HepG2 (cell line): ENCODE data around the gene KIAA1549. TPM values are rescaled to one million over a fixed set of nuclear protein-coding genes. Genes with fewer than 3 reads are reported as not detected.

Experiments used
- ATAC-seq: fragments of 200-7000 bp; cut with Tn5 transposase; 3 replicates; pipeline ENCODE4 v1.9.1; 2020; ENCODE audit warnings: mild to moderate bottlenecking, moderate library complexity
- BruUV-seq: library from RNA; stranded (reverse); fragments of 400-500 nt; replicated peaks from 2 replicates; lab custom pipeline; 2021; lab: Mats Ljungman, UMichigan
- CTCF ChIA-PET: fragments of 300-600 bp; formaldehyde crosslinking; extraction: SDS; loops from one replicate; lab custom pipeline; 2021; ENCODE audit warnings: low total read pairs, inconsistent platforms, low intra/inter-chr PET ratio; lab: Yijun Ruan, JAX
- POLR2A ChIA-PET: fragments of 350-600 bp; sonication (Branson Sonifier 250); formaldehyde crosslinking; loops from one replicate; lab custom pipeline; 2020; ENCODE audit warnings: antibody characterized with exemption, inconsistent platforms; lab: Yijun Ruan, JAX
- DNase-seq: peaks from one replicate; pipeline ENCODE4 v3.0.0-alpha.2; 2015; ENCODE audit warnings: low spot score
- FAIRE-seq: peaks from 3 replicates; lab custom pipeline; 2011; peaks lifted over from hg19 to GRCh38; lab: Jason Lieb, UNC
- H2AFZ ChIP-seq: one replicate; pipeline ENCODE4 v1.6.1; 2011; ENCODE audit warnings: low read length, inconsistent platforms
- H3K27ac ChIP-seq: fragments of 300-600 bp; 3 replicates; pipeline ENCODE4 v1.8.0; 2011; ENCODE audit warnings: mixed run types, mild to moderate bottlenecking, mixed read lengths, low read length, inconsistent platforms; ENCODE audit not compliant: insufficient read depth; ENCODE audit errors: extremely low read length
- H3K27me3 ChIP-seq, 2 experiments: fragments of 200-600 bp in 1 of 2; 2 replicates in 1 of 2; 3 replicates in 1 of 2; pipeline versions ENCODE4 v1.6.0 to v1.8.0; 2011; ENCODE audit warnings: low read length in 2 of 2, mild to moderate bottlenecking in 2 of 2, moderate library complexity in 2 of 2, inconsistent platforms in 1 of 2; ENCODE audit not compliant: insufficient read depth in 2 of 2, control insufficient read depth in 1 of 2
- H3K36me3 ChIP-seq, 2 experiments: fragments of 200-600 bp in 1 of 2; replicated peaks in 1 of 2; 2 replicates in 1 of 2; 3 replicates in 1 of 2; pipeline versions ENCODE4 v1.5.1 to v1.8.0; 2011; ENCODE audit warnings: low read length in 2 of 2, inconsistent platforms in 1 of 2; ENCODE audit not compliant: insufficient read depth in 2 of 2, control insufficient read depth in 1 of 2
- H3K4me1 ChIP-seq: 2 replicates; pipeline ENCODE4 v1.5.1; 2012; ENCODE audit warnings: low read length, inconsistent platforms; ENCODE audit not compliant: insufficient read depth
- H3K4me2 ChIP-seq: 2 replicates; pipeline ENCODE4 v1.6.0; 2011; ENCODE audit warnings: low read depth, low read length, inconsistent platforms
- H3K4me3 ChIP-seq, 3 experiments: fragments of 200-600 bp in 1 of 3; sonication (generic), shearing (Covaris generic) in 1 of 3; replicated peaks in 1 of 3; 2 replicates each; pipeline ENCODE4 v1.5.1; 2011 to 2016; ENCODE audit warnings: low read length in 3 of 3, inconsistent platforms in 2 of 3, low read depth in 2 of 3, mild to moderate bottlenecking in 2 of 3, control low read depth in 1 of 3, mixed read lengths in 1 of 3; ENCODE audit not compliant: insufficient read depth in 1 of 3
- H3K79me2 ChIP-seq: one replicate; pipeline ENCODE4 v1.6.1; 2011; ENCODE audit warnings: low read length, inconsistent platforms; ENCODE audit not compliant: insufficient read depth
- H3K9ac ChIP-seq: 2 replicates; pipeline ENCODE4 v1.6.0; 2011; ENCODE audit warnings: mild to moderate bottlenecking, low read depth, low read length, inconsistent platforms; ENCODE audit not compliant: insufficient read depth
- H3K9me3 ChIP-seq: 2 replicates; pipeline ENCODE4 v1.5.1; 2012; ENCODE audit warnings: mild to moderate bottlenecking, low read length
- H4K20me1 ChIP-seq: 2 replicates; pipeline ENCODE4 v1.6.0; 2011; ENCODE audit warnings: inconsistent platforms, mild to moderate bottlenecking, low read length, moderate library complexity; ENCODE audit not compliant: insufficient read depth
- ARID4A ChIP-seq: sonication (generic); formaldehyde crosslinking; IDR thresholded peaks from 2 replicates; pipeline ENCODE4 v1.5.0; 2020; ENCODE audit warnings: mild to moderate bottlenecking, missing genetic modification reagents, borderline replicate concordance
- DNMT1 ChIP-seq: sonication (generic); formaldehyde crosslinking; IDR thresholded peaks from 2 replicates; pipeline ENCODE4 v1.5.1; 2020; ENCODE audit warnings: mild to moderate bottlenecking, missing genetic modification reagents
- FOXA3 ChIP-seq: IDR thresholded peaks from 2 replicates; pipeline ENCODE4 v1.6.1; 2016; ENCODE audit warnings: missing genetic modification reagents, missing compliant biosample characterization
- HNRNPL ChIP-seq: fragments of 200-400 bp; formaldehyde crosslinking; IDR thresholded peaks from 2 replicates; pipeline ENCODE4 v1.6.1; 2017; ENCODE audit warnings: mild to moderate bottlenecking, low read depth, low read length
- TCF7 ChIP-seq: sonication (generic); IDR thresholded peaks from 2 replicates; pipeline ENCODE4 v1.6.1; 2016; ENCODE audit warnings: antibody characterized with exemption, low read depth
- TOE1 ChIP-seq: sonication (generic); formaldehyde crosslinking; IDR thresholded peaks from 2 replicates; pipeline ENCODE4 v1.4.0; 2020; ENCODE audit warnings: mild to moderate bottlenecking, missing genetic modification reagents
- YY1 ChIP-seq: IDR thresholded peaks from 2 replicates; pipeline ENCODE4 v1.6.1; 2011; ENCODE audit warnings: low read length, low read depth, moderate library complexity, mild to moderate bottlenecking; ENCODE audit not compliant: insufficient read depth, insufficient replicate concordance
- ZFP41 ChIP-seq: sonication (generic); formaldehyde crosslinking; IDR thresholded peaks from 2 replicates; pipeline ENCODE4 v1.4.0; 2020; ENCODE audit warnings: mild to moderate bottlenecking, missing genetic modification reagents, borderline replicate concordance
- ZNF30 ChIP-seq: sonication (generic); formaldehyde crosslinking; IDR thresholded peaks from 2 replicates; pipeline ENCODE4 v1.5.0; 2020; ENCODE audit warnings: mild to moderate bottlenecking, missing genetic modification reagents
- ZNF773 ChIP-seq: sonication (generic); formaldehyde crosslinking; IDR thresholded peaks from 2 replicates; pipeline ENCODE4 v1.4.0; 2020; ENCODE audit warnings: missing genetic modification reagents, borderline replicate concordance
- WGBS: methylation state at CpG from one replicate; pipeline ENCODE4 v1.1.6; 2017; ENCODE audit warnings: low lambda C conversion rate; 5-methylcytosine and 5-hydroxymethylcytosine counted together
- in situ Hi-C: cut with HindIII; loops from 2 replicates; pipeline ENCODE4 v1.10.0; 2017; ENCODE audit warnings: low pct_unique_long_range_greater_than_20kb; ENCODE audit not compliant: extremely low pct_ligation_motif_present
- intact Hi-C: fragments of 100-400 bp; cut with micrococcal nuclease; formaldehyde crosslinking; loops from one replicate; pipeline ENCODE4 v1.10.0; 2022; ENCODE audit not compliant: unreplicated experiment
- polyA plus RNA-seq, 8 experiments: library from polyadenylated mRNA; depleted of rRNA in 3 of 8; stranded (reverse) in 7 of 8; unstranded in 1 of 8; fragments of >200 nt; fragmentation: Illumina TruSeq in 4 of 8; extraction: Trizol in 4 of 8; gene quantifications; 2 replicates each; pipeline versions ENCODE4 v1.2.1 to v1.2.3, GENCODE V29; 2011 to 2016; ENCODE audit warnings: low read depth in 4 of 8, missing spikeins in 1 of 8, mixed read lengths in 1 of 8; ENCODE audit not compliant: insufficient read depth in 1 of 8
- total RNA-seq, 5 experiments: library from RNA; depleted of rRNA; stranded (reverse); fragments of >200 nt; fragmentation: Illumina TruSeq; extraction: Trizol; gene quantifications; 2 replicates each; pipeline ENCODE4 v1.2.3, GENCODE V29; 2016; ENCODE audit warnings: low read depth in 1 of 5
- TF ChIP-seq, protein P1 (sequence below): sonication (generic); formaldehyde crosslinking; IDR thresholded peaks from 2 replicates; pipeline ENCODE4 v1.8.1; 2023; ENCODE audit warnings: mild to moderate bottlenecking, missing genetic modification reagents

Gene KIAA1549
- total and polyA plus RNA-seq, 2 of the 13 experiments (the other 11 are each of a cell fraction or from before 2014, with no cell fraction given): 1.1 to 1.8 TPM

DNA sequence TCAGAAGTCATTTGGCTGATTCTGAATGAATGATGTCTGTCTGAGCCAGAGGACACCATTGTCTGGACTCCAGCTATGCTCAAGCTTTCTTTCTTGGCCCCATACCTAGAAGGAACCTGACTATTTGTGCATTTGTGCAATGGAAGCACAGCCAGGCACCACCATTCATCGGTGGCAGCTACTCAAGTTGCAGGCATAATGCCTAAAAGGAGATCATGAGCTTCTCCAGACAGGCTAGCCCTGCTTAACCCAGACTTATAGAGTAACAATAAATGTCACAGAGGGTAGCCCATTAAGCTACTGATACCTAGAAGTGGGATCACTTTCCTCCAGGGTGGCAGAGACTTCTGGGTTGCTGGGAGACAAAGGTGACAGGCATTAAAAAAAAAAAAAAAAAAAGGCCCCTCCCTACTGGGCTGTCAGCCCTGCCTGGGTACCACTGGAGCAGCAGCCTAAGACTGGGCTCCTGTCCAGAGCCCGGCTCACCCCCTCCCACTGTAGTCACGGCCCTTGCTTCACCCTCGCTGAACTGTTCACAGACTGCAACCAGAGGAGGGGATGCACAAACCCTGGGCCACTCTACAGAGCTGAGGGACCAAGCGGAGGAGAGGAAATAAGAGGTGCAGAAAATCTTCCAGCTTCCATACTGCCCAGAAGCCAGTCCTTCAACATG is 107.8 kb downstream of the KIAA1549 start (continued):
- TF ChIP-seq DNMT1 (CRISPR knock-in tag) (no peak), TCF7 (no peak), ZFP41 (CRISPR knock-in tag) (no peak), YY1 (no peak), ARID4A (CRISPR knock-in tag) (no peak), FOXA3 (CRISPR knock-in tag) (no peak)

DNA sequence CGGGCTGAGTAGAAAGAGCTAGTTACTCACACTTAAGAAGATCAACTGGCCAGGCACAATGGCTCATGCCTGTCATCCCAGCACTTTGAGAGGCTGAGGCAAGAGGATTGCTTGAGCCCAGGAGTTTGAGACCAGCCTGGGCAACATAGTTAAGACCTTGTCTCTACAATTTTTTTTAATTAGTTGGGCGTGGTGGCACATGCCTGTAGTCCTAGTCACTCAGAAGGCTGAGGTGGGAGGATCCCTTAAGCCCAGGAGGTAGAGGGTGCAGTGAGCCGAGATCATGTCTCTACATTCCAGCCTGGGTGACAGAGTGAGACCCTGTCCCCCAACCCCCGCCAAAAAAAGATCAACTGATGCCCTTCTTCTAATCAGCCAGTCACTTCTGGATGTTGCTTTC is 108.6 kb downstream of the KIAA1549 start:
- H3K27me3 ChIP-seq: no peaks in the 10 kb centered on the region
- H2AFZ ChIP-seq: no peak overlapping the region
- DNase-seq: no peak
- in situ Hi-C loops: no loop called here
- peaks cover 2 to 3% of the 10 kb centered on the region in 2 experiments; a peak in 2 of 5 replicates for H3K36me3 ChIP-seq
- no peak overlapping the region for H3K4me3 ChIP-seq
- WGBS: 93% methylated on average over 4 of the region's 4 CpGs
- ChIA-PET CTCF (no interaction called here), POLR2A (interaction anchor here (0.7 kb wide), 1 partner anchor 35 kb away, joined by 3 read pairs; no protein-coding TSS in a partner anchor)
- no peak for FAIRE-seq
- H3K4me1 ChIP-seq: no peaks in the 10 kb centered on the region
- H3K9me3 ChIP-seq: no peaks in the 10 kb centered on the region
- no peak overlapping the region for H3K27ac ChIP-seq
- H4K20me1 ChIP-seq: no peaks in the 10 kb centered on the region
- TF ChIP-seq, protein P1, sequence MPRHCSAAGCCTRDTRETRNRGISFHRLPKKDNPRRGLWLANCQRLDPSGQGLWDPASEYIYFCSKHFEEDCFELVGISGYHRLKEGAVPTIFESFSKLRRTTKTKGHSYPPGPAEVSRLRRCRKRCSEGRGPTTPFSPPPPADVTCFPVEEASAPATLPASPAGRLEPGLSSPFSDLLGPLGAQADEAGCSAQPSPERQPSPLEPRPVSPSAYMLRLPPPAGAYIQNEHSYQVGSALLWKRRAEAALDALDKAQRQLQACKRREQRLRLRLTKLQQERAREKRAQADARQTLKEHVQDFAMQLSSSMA (CRISPR knock-in tag): no peak
- TF ChIP-seq TOE1 (CRISPR knock-in tag) (no peak), ZNF30 (CRISPR knock-in tag) (no peak), ZNF773 (no peak), HNRNPL (no peak)
- H3K79me2 ChIP-seq: no peaks in the 10 kb centered on the region
- no peak overlapping the region for H3K4me2 ChIP-seq
- no TSS peak for BruUV-seq
- no peak overlapping the region for H3K9ac ChIP-seq
- ATAC-seq: no peak
- intact Hi-C loops: no loop called here
